ENCODE results near the gene FN3KRP. TPM values are rescaled to one million over a fixed set of nuclear protein-coding genes. Genes with fewer than 3 reads are reported as not detected.

Gene FN3KRP
- polyA plus RNA-seq, 3 donors = 46.5 to 49.5 (median 46.6) TPM

- no peak for DNase-seq (ENCODE audit: extremely low read depth in 1 of 11, low read depth in 9 of 11, low spot score in 4 of 11)
Measured at GRCh38 chr17:82681547-82681946, 35.0 kb upstream of the FN3KRP start.

DNA sequence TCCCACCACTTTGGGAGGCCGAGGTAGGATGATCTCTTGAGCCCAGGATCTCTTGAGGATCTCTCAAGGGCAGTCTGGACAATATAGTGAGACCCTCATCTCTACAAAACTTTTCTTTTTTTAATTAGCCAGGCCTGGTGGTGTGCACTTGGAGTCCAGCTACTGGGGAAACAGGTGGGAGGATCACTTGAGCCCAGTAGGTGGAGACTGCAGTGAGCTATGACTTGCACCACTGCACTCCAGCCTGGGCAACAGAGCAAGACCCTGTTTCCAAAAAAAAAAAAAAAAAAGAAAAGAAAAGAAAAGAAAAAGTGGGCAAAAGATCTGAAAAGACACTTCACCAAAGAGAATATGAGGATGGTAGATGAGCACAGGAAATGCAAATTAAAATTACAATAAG, 33.0 kb upstream of the FN3KRP start:
- DNase-seq (ENCODE audit: extremely low read depth in 1 of 11, low read depth in 9 of 11, low spot score in 4 of 11) = no peak

GRCh38 chr17:82684228-82684841, 32.2 kb upstream of the FN3KRP start:
- DNase-seq (ENCODE audit: extremely low read depth in 1 of 11, low read depth in 9 of 11, low spot score in 4 of 11) = no peak

GRCh38 chr17:82685291-82685690, 31.2 kb upstream of the FN3KRP start:
- DNase-seq (ENCODE audit: extremely low read depth in 1 of 11, low read depth in 9 of 11, low spot score in 4 of 11) = no peak

DNA sequence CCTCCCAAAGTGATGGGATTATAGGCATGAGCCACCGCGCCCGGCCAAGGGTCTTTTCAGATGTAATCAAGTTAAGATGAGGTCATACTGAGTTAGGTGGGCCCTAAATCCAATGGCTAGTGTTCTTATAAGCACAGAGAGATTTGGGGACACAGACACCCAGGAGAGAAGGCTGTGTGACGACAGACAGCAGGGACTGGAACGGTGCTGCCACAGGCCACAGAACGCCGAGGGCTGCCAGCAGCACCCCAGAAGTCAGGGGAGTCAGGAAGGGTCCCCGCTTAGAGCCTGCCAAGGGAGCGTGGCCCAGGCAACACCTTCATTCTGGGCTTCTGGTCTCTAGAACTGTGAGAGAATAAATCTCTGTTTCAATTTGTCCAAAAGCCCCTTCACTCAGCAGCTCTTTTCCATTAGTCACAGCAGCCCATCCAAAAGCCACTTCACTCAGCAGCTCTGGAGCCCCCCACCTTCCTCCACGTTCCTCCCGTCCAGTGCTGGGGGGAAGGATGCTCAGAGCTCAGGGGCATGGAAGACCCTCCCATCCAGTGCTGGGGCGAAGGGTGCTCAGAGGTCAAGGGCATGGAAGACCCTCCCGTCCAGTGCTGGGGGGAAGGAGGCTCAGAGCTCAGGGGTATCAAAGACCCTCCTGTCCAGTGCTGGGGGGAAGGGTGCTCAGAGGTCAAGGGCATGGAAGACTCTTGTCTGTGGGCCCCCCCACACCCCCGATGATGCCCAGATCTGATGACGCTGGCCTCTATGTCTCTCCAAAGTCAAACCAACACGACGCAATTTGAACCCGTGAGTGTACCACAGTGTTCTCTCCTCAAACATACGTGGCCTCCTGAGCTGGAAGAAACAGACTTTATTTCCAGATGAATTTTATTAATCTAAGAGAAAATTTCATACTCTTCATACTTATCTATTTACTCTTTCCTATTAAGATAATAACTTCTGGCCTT, 29.9 kb upstream of the FN3KRP start:
- no peak for DNase-seq (ENCODE audit: extremely low read depth in 1 of 11, low read depth in 9 of 11, low spot score in 4 of 11)

- peak in 2 of 11 donors; percentile 46 to 56 for DNase-seq (ENCODE audit: extremely low read depth in 1 of 11, low read depth in 9 of 11, low spot score in 4 of 11)
Measured at GRCh38 chr17:82687375-82687861, 29.1 kb upstream of the FN3KRP start.

DNA sequence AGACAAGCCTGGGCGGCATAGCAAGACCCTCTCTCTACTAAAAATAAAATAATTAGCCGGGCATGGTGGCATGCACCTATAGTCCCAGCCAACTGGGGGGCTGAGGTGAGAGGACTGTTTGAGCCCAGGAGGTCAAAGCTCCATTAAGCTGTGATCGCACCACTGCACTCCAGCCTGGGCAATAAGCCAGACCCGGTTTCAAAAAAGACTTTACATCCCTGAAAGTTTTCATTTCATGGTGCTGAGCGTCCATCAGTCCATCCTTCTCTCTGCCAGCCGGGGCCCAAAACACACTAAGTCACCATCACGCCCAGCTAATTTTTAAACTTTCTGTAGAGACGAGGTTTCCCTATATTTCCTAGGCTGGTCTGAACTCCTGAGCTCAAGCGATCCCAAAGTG, 28.6 kb upstream of the FN3KRP start:
- DNase-seq (ENCODE audit: extremely low read depth in 1 of 11, low read depth in 9 of 11, low spot score in 4 of 11) = no peak

DNA sequence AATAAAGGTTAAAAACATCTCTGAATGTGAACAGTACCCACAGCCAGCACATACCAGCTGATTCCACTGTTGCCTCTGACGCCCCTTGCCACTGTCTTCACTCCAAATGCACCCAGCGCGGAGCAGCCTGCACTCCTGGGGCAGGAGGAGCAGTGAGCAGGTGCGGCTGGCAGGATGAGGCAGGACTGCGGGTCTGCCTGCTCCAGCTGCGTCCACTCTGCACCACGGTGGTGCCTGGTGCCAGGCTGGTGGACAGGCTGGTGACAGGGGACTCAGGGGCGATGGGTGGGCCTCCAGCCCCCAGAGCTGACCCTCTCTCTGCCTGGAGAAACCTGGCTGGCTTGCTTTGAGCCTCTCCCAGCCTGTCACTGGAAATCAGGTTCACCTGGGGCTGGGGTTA, 27.4 kb upstream of the FN3KRP start:
- DNase-seq (ENCODE audit: extremely low read depth in 1 of 11, low read depth in 9 of 11, low spot score in 4 of 11) = no peak

DNA sequence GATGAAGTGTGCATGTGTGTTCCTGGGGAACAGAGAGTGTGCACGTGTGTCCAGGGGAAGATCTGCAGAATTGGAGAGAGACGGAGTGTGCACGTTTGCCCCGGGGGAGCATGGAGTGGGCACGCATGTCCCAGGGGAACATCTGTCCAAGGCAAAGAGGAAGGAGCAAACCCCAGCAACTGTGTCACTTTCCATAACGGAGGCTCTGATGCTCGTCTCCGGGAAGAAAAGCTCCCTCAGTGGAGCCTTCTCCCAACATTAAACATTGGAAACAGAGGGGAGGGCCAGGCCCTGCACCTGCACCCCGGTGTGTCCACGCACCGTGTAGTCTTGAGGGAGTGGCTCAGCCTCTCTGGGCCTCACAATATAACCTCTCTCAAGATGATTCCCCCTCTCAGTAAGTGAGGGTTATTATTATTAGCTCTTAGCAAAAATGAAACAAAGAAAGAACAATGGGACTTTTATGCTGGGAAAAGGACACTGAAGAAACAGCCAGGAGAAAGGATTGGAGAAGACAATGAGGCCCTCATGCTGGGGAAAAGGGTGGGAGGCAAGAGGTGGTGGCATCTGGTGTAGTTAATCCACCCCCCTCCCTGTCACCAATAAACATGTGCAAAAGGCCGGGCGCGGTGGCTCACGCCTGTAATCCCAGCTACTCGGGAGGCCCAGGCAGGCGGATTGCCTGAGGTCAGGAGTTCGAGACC, 25.6 kb upstream of the FN3KRP start:
- DNase-seq (ENCODE audit: extremely low read depth in 1 of 11, low read depth in 9 of 11, low spot score in 4 of 11) = no peak

- DNase-seq (ENCODE audit: extremely low read depth in 1 of 11, low read depth in 9 of 11, low spot score in 4 of 11) = no peak
Measured at GRCh38 chr17:82691714-82692113, 24.8 kb upstream of the FN3KRP start.

DNA sequence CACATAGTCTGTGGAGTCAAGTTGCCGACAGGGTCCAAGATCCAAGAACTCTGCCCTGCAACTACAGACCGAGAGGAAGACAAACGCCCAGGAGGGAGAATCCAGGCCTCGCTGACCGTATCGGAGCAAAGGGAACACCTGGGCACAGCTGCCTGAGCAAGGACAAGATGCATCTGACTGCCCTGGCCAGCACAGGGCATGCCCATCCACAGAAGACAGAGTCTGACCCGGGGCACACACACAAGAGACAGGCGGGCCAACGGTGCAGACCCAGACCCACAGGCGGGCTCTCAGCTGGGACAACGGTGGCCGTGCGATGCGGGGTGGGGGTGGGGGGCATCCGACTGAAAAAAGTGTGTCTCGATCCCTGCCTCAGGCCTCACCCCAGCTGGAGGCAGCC, 24.2 kb upstream of the FN3KRP start:
- DNase-seq (ENCODE audit: extremely low read depth in 1 of 11, low read depth in 9 of 11, low spot score in 4 of 11) = no peak

DNA sequence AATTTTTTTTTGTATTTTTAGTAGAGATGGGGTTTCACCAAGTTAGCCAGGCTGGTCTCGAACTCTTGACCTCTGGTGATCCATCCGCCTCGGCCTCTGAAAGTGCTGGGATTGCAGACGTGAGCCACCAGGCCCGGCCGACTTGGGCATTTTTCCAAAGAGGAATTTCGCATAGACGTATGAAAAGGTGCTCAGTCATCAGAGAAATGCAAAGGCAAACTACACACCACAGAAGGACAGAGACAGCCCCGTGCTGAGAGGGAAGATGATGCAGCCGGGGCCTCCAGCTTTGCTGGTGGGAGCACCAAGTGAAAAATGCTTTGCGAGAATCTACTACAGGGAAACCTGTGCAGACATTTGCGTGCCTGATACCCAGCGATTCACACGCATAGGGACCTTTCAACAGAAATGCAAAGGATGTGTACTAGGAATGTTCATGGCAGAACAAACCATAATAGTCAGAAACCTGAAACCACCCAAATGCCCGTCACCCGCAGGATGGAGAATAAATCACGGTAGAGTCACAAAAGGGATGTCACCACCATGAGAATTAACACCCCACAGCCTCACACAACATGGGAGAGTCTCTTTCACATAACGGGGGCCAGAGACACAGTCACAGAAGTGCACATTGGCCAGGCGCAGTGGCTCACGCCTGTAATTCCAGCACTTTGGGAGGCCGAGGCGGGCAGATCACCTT, 23.2 kb upstream of the FN3KRP start:
- DNase-seq (ENCODE audit: extremely low read depth in 1 of 11, low read depth in 9 of 11, low spot score in 4 of 11) = peak in 1 of 11 donors; percentile 55

DNA sequence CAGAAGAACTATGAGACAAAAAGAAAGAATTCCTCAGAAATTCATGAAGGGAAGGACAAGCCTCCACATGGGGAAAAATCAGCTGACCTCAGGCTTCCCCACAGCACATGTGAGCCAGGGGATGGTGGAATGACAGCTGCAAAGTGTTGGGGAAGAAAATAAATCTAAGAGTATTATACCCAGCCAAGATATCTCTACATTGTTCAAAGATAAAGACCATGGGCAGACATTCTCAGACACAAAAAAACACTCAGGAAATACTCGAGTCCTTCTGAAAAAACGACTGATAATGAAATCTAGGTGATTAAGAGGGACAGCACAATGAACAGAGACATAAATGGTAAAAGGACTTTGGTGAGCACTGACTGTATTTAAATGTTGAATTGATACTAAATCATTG, 21.9 kb upstream of the FN3KRP start:
- DNase-seq (ENCODE audit: extremely low read depth in 1 of 11, low read depth in 9 of 11, low spot score in 4 of 11) = no peak

- DNase-seq (ENCODE audit: extremely low read depth in 1 of 11, low read depth in 9 of 11, low spot score in 4 of 11) = no peak
Measured at GRCh38 chr17:82696259-82696658, 20.2 kb upstream of the FN3KRP start.

- DNase-seq (ENCODE audit: extremely low read depth in 1 of 11, low read depth in 9 of 11, low spot score in 4 of 11) = no peak
Measured at GRCh38 chr17:82696916-82697807, 19.3 kb upstream of the FN3KRP start.

GRCh38 chr17:82697808-82698064, 18.8 kb upstream of the FN3KRP start:
- no peak for DNase-seq (ENCODE audit: extremely low read depth in 1 of 11, low read depth in 9 of 11, low spot score in 4 of 11)

- DNase-seq (ENCODE audit: extremely low read depth in 1 of 11, low read depth in 9 of 11, low spot score in 4 of 11) = peak; percentile 86 to 98 (median 97)
Measured at GRCh38 chr17:82698065-82698973, 18.2 kb upstream of the FN3KRP start, which contains the start of gene RAB40B. Gene RAB40B, minus strand, starts transcription at chr17:82698698. Its CDS starts 102 bp downstream, at chr17:82698596.

Data from renal cortex interstitium (tissue), 11 donors.